ENCODE results near the gene SEC14L1. TPM values are rescaled to one million over a fixed set of nuclear protein-coding genes. Genes with fewer than 3 reads are reported as not detected.
"Not testable (repeated sequence)": the region's sequence is repeated elsewhere in the genome, so short reads cannot be mapped to it uniquely, and the experiment has no call there.

The SEC14L1 gene
- total RNA-seq, 4 donors from 2014 or later, result 72.8 to 330 (median 113) TPM

DNA sequence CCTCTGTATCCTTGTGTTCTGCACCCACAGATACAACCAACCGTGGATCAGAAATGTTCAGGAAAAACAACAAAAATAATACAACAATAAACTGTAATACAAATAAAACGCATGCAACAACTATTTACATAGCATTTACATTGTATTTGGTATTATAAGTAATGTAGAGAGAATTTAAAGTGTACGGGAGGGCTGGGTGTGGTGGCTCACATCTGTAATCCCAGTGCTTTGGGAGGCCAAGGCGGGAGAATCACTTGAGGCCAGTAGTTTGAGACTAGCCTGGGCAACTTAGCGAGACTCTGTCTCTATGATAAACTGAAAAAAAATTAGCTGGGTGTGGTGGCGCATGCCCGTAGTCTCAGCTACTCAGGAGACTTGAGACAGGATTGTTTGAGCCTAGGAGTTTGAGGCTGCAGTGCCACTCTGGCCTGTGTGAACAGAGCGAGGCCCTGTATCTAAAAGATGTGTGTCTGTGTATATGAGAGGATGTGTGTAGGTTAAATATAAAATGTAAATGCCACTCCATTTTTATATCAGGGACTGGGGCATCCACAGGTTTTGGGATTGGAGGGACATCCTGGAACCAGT is 13.3 kb downstream of the SEC14L1 start:
- DNase-seq (ENCODE audit: low spot score) (no peak), ATAC-seq (ENCODE audit: low FRiP score) (no peak)
- TF ChIP-seq, protein P1, sequence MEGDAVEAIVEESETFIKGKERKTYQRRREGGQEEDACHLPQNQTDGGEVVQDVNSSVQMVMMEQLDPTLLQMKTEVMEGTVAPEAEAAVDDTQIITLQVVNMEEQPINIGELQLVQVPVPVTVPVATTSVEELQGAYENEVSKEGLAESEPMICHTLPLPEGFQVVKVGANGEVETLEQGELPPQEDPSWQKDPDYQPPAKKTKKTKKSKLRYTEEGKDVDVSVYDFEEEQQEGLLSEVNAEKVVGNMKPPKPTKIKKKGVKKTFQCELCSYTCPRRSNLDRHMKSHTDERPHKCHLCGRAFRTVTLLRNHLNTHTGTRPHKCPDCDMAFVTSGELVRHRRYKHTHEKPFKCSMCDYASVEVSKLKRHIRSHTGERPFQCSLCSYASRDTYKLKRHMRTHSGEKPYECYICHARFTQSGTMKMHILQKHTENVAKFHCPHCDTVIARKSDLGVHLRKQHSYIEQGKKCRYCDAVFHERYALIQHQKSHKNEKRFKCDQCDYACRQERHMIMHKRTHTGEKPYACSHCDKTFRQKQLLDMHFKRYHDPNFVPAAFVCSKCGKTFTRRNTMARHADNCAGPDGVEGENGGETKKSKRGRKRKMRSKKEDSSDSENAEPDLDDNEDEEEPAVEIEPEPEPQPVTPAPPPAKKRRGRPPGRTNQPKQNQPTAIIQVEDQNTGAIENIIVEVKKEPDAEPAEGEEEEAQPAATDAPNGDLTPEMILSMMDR (IDR thresholded peaks at IDR 0.05), result no peak

DNA sequence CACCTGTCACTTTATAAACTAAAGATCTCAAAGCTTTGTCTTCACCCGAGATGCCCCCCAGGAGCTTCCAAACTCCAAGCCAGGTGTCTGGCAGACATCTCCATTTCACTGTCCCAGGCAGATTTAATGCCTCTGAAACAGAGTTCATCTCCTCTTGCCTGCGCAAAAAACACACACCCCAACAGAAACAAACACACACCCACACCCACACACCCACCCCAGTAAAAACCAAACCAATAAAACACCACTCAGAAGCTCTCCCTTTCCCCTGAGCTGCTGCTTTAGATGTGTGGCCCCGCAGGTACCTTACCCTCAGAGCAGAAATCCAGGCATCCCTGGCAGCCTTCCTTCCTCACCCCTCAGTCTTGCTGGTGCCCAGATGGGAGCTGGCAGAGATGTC is 14.4 kb downstream of the SEC14L1 start:
- DNase-seq (ENCODE audit: low spot score) (no peak), ATAC-seq (ENCODE audit: low FRiP score) (no peak)
- TF ChIP-seq, protein P1 (IDR thresholded peaks at IDR 0.05), result no peak

DNA sequence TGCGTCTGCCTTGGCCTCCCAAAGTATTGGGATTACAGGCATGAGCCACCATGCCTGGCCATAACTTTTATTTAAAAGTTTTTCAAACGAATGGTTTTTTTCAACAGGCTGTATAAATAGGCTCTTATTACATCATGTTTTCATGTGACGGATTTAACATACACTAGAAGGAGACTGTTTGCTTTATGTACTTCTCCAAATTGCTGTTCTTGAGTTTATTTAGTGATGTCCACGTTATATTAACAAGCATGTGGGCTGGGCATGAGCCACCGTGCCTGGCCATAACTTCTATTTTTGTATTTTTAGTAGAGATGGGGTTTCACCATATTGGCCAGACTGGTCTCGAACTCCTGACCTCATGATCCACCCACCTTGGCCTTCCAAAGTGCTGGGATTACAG is 17.0 kb downstream of the SEC14L1 start:
- not testable (repeated sequence) for DNase-seq (ENCODE audit: low spot score); ATAC-seq (ENCODE audit: low FRiP score)

DNA sequence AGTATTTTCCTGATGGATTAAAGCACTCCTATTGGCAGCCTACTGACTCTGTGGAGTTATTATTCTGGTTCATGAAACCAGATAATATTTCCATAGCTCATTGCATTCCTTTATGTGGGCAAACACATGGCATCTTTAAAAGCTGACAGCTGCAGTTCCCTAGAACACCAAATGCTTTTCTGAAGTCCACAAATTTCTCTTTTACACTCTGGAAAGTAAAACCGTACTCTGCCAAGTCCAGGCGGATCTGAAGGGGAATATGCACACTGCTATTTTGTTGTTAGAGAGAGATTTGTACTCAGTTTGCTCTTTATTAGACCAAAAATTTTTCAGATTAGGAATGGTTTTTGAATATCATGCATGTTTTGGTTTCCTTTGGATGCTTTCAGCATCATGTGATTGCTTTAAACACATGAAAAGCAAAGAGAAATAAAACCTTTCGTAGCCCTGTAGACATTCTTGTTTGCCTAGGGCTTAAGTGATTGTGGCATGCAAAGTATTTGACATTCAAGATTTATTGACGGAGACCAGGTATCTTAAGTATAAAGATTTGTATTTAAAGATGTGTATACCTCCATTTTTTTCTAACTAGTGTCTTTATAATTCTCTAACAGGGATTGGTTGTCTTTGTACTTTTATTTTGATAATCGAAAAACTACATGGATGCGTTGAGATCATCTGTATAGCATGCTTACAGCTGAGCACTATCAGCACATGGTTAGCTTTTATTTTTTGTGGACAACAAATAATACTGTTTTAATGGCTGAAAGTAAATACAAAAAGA is 19.5 kb downstream of the SEC14L1 start:
- TF ChIP-seq, protein P1 (IDR thresholded peaks at IDR 0.05), result no peak
- ATAC-seq (ENCODE audit: low FRiP score) (no peak), DNase-seq (ENCODE audit: low spot score) (no peak)

DNA sequence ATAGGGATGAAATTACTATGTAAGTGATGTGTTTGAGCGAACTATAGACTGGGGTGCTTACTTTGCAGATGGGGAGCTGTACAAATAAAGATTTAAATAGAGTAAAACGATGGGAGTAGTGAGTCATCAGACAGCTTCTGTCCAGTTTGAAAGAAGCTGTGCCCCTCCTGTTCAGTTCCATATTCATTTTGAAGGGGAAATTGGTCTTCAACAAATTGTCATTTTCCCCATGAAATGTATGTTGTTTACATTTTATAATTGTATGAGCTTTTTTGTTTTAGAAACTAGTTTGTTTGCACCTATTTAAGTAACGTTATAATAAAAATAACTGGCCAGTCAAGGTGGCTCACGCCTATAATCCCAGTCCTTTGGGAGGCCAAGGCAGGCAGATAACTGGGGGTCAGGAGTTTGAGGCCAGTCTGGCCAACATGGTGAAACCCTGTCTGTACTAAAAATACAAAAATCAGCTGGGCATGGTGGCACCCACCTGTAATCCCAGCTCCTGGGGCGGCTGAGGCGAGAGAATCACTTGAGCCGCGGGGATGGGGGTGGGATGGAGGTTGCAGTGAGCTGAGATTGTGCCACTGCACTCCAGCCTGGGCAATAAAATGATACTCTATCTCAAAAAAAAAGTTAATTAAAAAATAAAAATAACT is 20.2 kb downstream of the SEC14L1 start:
- TF ChIP-seq, protein P1 (IDR thresholded peaks at IDR 0.05), result no peak
- ATAC-seq (ENCODE audit: low FRiP score), result no peak
- DNase-seq (ENCODE audit: low spot score), result no peak

DNA sequence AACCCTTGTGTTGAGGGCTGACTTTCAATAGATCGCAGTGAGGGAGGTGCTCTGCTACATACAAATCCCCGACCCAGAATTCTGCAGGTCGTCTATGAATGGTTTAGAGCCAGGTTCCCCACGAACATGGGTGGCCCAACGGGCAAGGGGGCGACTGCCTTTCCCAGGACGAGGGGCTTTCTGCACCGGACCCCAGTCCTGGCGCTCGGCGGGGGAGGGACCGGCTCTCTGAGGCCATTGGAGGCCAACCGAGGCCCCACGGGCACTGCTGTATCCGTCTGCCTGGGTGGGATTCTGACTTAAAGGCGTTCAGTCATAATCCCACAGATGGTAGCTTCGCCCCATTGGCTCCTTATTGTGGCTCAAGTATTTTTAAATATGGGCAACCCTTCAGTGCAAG is 21.2 kb downstream of the SEC14L1 start:
- DNase-seq (ENCODE audit: low spot score) (no peak), ATAC-seq (ENCODE audit: low FRiP score) (no peak)
- TF ChIP-seq, protein P1 (IDR thresholded peaks at IDR 0.05), result no peak

DNA sequence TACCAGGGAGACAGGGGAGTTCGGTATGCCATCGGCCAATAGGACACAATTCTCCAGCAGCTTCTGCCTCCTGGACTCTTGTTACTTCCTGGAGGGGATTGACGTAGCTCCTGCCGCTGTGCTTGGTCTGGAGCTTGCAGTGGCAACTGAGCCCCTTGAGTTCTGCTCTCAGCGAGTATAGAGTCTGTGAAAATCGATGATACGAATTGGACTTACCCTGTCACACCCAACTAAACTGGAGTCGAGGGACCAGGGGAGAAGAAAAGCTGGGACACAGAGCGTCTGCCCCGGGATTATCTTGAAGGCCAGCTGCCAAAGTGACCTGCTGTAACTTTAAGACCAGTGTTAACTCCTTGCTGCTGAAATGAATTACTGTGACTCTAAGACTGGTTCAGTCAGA is 22.2 kb downstream of the SEC14L1 start:
- TF ChIP-seq, protein P1 (IDR thresholded peaks at IDR 0.05), result no peak
- no peak for DNase-seq (ENCODE audit: low spot score)
- no peak for ATAC-seq (ENCODE audit: low FRiP score)

All from omental fat pad (tissue), 4 donors.